CD14-positive monocyte (primary cell): ENCODE data around the gene ERFL. TPM values are rescaled to one million over a fixed set of nuclear protein-coding genes. Genes with fewer than 3 reads are reported as not detected.

ENCODE experiments used
- DNase-seq, 3 donors: peaks; one replicate each; pipeline ENCODE4 v3.0.0-alpha.2; 2011 to 2022
- H2AFZ ChIP-seq: 2 replicates; pipeline ENCODE4 v1.6.0; 2012; ENCODE audit warnings: mild to moderate bottlenecking, low read depth, low read length, inconsistent platforms; ENCODE audit not compliant: insufficient read depth, poor library complexity, severe bottlenecking
- H3K27ac ChIP-seq, 2 donors: 1 replicate in 1 of 2; 2 replicates in 1 of 2; pipeline ENCODE4 v1.5.1; 2012 to 2013; ENCODE audit warnings: low read length in 2 of 2, control low read depth in 1 of 2, inconsistent platforms in 1 of 2, low read depth in 1 of 2, mild to moderate bottlenecking in 1 of 2
- H3K27me3 ChIP-seq, 2 donors: one replicate each; pipeline versions ENCODE4 v1.6.0 to v1.6.1; 2011 to 2013; ENCODE audit warnings: low read length in 2 of 2; ENCODE audit not compliant: control insufficient read depth in 2 of 2, insufficient read depth in 2 of 2
- H3K36me3 ChIP-seq, 2 donors: replicated peaks in 1 of 2; 1 replicate in 1 of 2; 2 replicates in 1 of 2; pipeline versions ENCODE4 v1.5.1 to v1.6.1; 2012 to 2013; ENCODE audit warnings: low read length in 2 of 2, control low read depth in 1 of 2, inconsistent platforms in 1 of 2, mild to moderate bottlenecking in 1 of 2; ENCODE audit not compliant: insufficient read depth in 2 of 2, control insufficient read depth in 1 of 2
- H3K4me1 ChIP-seq, 2 donors: 1 replicate in 1 of 2; 2 replicates in 1 of 2; pipeline versions ENCODE4 v1.5.1 to v1.6.1; 2012 to 2013; ENCODE audit warnings: low read length in 2 of 2, control low read depth in 1 of 2, inconsistent platforms in 1 of 2, mild to moderate bottlenecking in 1 of 2, moderate library complexity in 1 of 2; ENCODE audit not compliant: insufficient read depth in 2 of 2, control insufficient read depth in 1 of 2
- H3K4me2 ChIP-seq: replicated peaks from 2 replicates; pipeline ENCODE3; 2012; ENCODE audit warnings: low read length, moderate library complexity, mild to moderate bottlenecking; ENCODE audit not compliant: poor library complexity, severe bottlenecking; ENCODE audit errors: extremely low read depth
- H3K4me3 ChIP-seq, 3 experiments: fragments of 200-600 bp in 1 of 3; sonication (generic) in 1 of 3; replicated peaks in 1 of 3; 1 replicate in 2 of 3; 2 replicates in 1 of 3; pipeline ENCODE4 v1.5.1; 2011 to 2013; ENCODE audit warnings: low read length in 3 of 3, mild to moderate bottlenecking in 3 of 3, control low read depth in 2 of 3, low read depth in 2 of 3, inconsistent platforms in 1 of 3, moderate library complexity in 1 of 3
- H3K79me2 ChIP-seq: 2 replicates; pipeline ENCODE4 v1.6.0; 2012; ENCODE audit warnings: mild to moderate bottlenecking, control low read depth, inconsistent platforms, low read length, moderate library complexity; ENCODE audit not compliant: insufficient read depth
- H3K9ac ChIP-seq: 2 replicates; pipeline ENCODE4 v1.6.0; 2017; ENCODE audit warnings: low read length, mild to moderate bottlenecking; ENCODE audit not compliant: insufficient read depth, poor library complexity, severe bottlenecking
- H3K9me3 ChIP-seq, 2 donors: replicated peaks in 1 of 2; 1 replicate in 1 of 2; 2 replicates in 1 of 2; pipeline versions ENCODE4 v1.5.1 to v1.6.1; 2012 to 2013; ENCODE audit warnings: low read length in 2 of 2, control low read depth in 1 of 2; ENCODE audit not compliant: control insufficient read depth in 1 of 2, insufficient read depth in 1 of 2
- H4K20me1 ChIP-seq: 2 replicates; pipeline ENCODE4 v1.6.0; 2012; ENCODE audit warnings: mild to moderate bottlenecking, low read length, control low read depth, moderate library complexity; ENCODE audit not compliant: insufficient read depth
- H3K27ac Mint-ChIP-seq, 7 donors: one replicate each; pipeline ENCODE4 v1.8.0; 2020; ENCODE audit warnings: mild to moderate bottlenecking in 7 of 7, mixed read lengths in 7 of 7, moderate library complexity in 6 of 7, inconsistent platforms in 2 of 7
- H3K27me3 Mint-ChIP-seq, 3 donors: one replicate each; pipeline ENCODE4 v1.8.0; 2021 to 2022; ENCODE audit warnings: low read depth in 3 of 3, mild to moderate bottlenecking in 3 of 3, mixed read lengths in 3 of 3, moderate library complexity in 3 of 3, inconsistent platforms in 1 of 3
- H3K36me3 Mint-ChIP-seq, 2 donors: one replicate each; pipeline ENCODE4 v1.8.0; 2020; ENCODE audit warnings: mixed read lengths in 2 of 2, inconsistent platforms in 1 of 2, mild to moderate bottlenecking in 1 of 2
- H3K4me1 Mint-ChIP-seq: one replicate; pipeline ENCODE4 v1.8.0; 2020; ENCODE audit warnings: mild to moderate bottlenecking, mixed read lengths
- H3K4me3 Mint-ChIP-seq, 2 donors: one replicate each; pipeline ENCODE4 v1.8.0; 2020; ENCODE audit warnings: mild to moderate bottlenecking in 2 of 2, mixed read lengths in 2 of 2, moderate library complexity in 1 of 2
- H3K9me3 Mint-ChIP-seq, 7 donors: one replicate each; pipeline ENCODE4 v1.8.0; 2020 to 2022; ENCODE audit warnings: mixed read lengths in 7 of 7, mild to moderate bottlenecking in 6 of 7, moderate library complexity in 6 of 7, inconsistent platforms in 2 of 7
- CTCF ChIP-seq: fragments of 200-600 bp; IDR thresholded peaks from one replicate; pipeline ENCODE4 v1.8.0; 2022; ENCODE audit warnings: antibody characterized with exemption, mild to moderate bottlenecking
- WGBS: methylation state at CpG from one replicate; pipeline ENCODE4 v1.1.5; 2013; ENCODE audit warnings: missing lambda C conversion rate; ENCODE audit not compliant: insufficient coverage; 5-methylcytosine and 5-hydroxymethylcytosine counted together
- intact Hi-C, 2 donors: fragments of 100-400 bp; cut with micrococcal nuclease; formaldehyde crosslinking; loops; one replicate each; pipeline versions ENCODE4 v1.15.0 to v1.15.1; 2023
- polyA plus RNA-seq, 3 donors: library from polyadenylated mRNA; depleted of rRNA in 1 of 3; unstranded in 2 of 3; stranded (reverse) in 1 of 3; fragments of 300-500 nt in 2 of 3; fragments of >200 nt in 1 of 3; fragmentation: Illumina TruSeq in 2 of 3; gene quantifications; 1 replicate in 2 of 3; 2 replicates in 1 of 3; pipeline ENCODE4 v1.2.3, GENCODE V29; 2012 to 2021

ERFL gene
- polyA plus RNA-seq, 3 donors, result not detected

GRCh38 chr19:41903193-41903953 lies 24.9 kb downstream of the ERFL start:
- peaks cover under 1 to 4% (median 2%) of the 10 kb centered on the region in 3 donors for H3K27me3 Mint-ChIP-seq
- no peak overlapping the region for H3K27ac ChIP-seq

DNA sequence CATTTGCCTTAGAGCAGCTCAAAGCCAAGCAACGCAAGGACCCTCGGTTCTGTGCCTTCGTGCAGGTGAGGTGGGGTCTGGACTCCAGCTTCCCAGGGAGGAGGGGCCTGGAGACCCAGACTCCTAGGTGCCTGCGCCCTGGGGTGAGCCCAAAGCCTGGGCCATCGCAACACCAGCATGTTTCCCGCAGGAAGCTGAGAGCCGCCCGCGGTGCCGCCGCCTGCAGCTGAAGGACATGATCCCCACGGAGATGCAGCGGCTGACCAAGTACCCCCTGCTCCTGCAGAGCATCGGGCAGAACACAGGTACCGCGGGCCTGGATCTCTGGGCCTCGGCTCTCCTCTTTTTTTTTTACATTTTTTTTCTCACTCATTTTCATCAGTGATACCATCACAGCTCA lies 25.7 kb downstream of the ERFL start:
- H3K27me3 ChIP-seq, result no peaks in the 10 kb centered on the region
- H2AFZ ChIP-seq, result no peak overlapping the region
- peaks cover 0 to 4% (median 2%) of the 10 kb centered on the region in 3 donors for H3K27me3 Mint-ChIP-seq
- H3K79me2 ChIP-seq, result peaks cover 11% of the 10 kb centered on the region
- no peaks in the 10 kb centered on the region for H3K4me1 ChIP-seq
- H3K4me3 ChIP-seq, result no peak overlapping the region
- H3K9me3 ChIP-seq, result no peaks in the 10 kb centered on the region
- no peak overlapping the region for H3K27ac ChIP-seq
- H4K20me1 ChIP-seq, result peaks cover 100% of the 10 kb centered on the region
- H3K4me1 Mint-ChIP-seq, result peaks cover 3% of the 10 kb centered on the region
- no peak for DNase-seq
- 96% methylated on average over 16 of the region's 17 CpGs for WGBS
- peaks cover 0 to 2% (median 0%) of the 10 kb centered on the region in 7 donors for H3K9me3 Mint-ChIP-seq
- H3K27ac Mint-ChIP-seq, result no peak overlapping the region
- H3K4me3 Mint-ChIP-seq, result no peak overlapping the region
- TF ChIP-seq CTCF, result no peak
- no peak overlapping the region for H3K9ac ChIP-seq
- peaks cover 94 to 100% of the 10 kb centered on the region in 2 donors for H3K36me3 ChIP-seq
- H3K4me2 ChIP-seq, result no peak overlapping the region
- intact Hi-C loops, result no loop called here
- peaks cover 86 to 98% of the 10 kb centered on the region in 2 donors for H3K36me3 Mint-ChIP-seq

More at GRCh38 chr19:41903193-41903953, 24.9 kb downstream of the ERFL start:
- peaks cover 3% of the 10 kb centered on the region for H3K4me1 Mint-ChIP-seq
- peaks cover 98% of the 10 kb centered on the region for H4K20me1 ChIP-seq
- peaks cover 80 to 91% of the 10 kb centered on the region in 2 donors for H3K36me3 Mint-ChIP-seq
- H3K4me3 ChIP-seq, result no peak overlapping the region
- no peak overlapping the region for H3K4me2 ChIP-seq
- peaks cover 0 to 2% (median 0%) of the 10 kb centered on the region in 7 donors for H3K9me3 Mint-ChIP-seq
- H3K27ac Mint-ChIP-seq, result peak overlapping the region in 1 of 7 donors; percentile 46
- TF ChIP-seq CTCF, result no peak
- 98% methylated on average over 14 of the region's 19 CpGs for WGBS
- no peak for DNase-seq
- H3K4me1 ChIP-seq, result no peaks in the 10 kb centered on the region
- H3K9ac ChIP-seq, result no peak overlapping the region
- intact Hi-C loops, result no loop called here
- H3K79me2 ChIP-seq, result peaks cover 6% of the 10 kb centered on the region
- no peaks in the 10 kb centered on the region for H3K27me3 ChIP-seq
- H2AFZ ChIP-seq, result no peak overlapping the region
- H3K4me3 Mint-ChIP-seq, result no peak overlapping the region
- H3K36me3 ChIP-seq, result peaks cover 89 to 96% of the 10 kb centered on the region in 2 donors
- H3K9me3 ChIP-seq, result no peaks in the 10 kb centered on the region
